HepG2 (cell line): ENCODE data around the gene APEX1. TPM values are rescaled to one million over a fixed set of nuclear protein-coding genes. Genes with fewer than 3 reads are reported as not detected.

Experiments used
- FOXK2 ChIP-seq: fragments of 450-650 bp; IDR thresholded peaks from 2 replicates; pipeline ENCODE4 v1.6.1; 2016
- GATA4 ChIP-seq: sonication (generic); IDR thresholded peaks from 2 replicates; pipeline ENCODE4 v1.6.1; 2016; ENCODE audit warnings: antibody characterized with exemption, low read depth, borderline replicate concordance
- HIVEP1 ChIP-seq: sonication (generic); formaldehyde crosslinking; IDR thresholded peaks from 2 replicates; pipeline ENCODE4 v1.4.0; 2020; ENCODE audit warnings: mild to moderate bottlenecking, missing genetic modification reagents
- MED13 ChIP-seq: sonication (generic); formaldehyde crosslinking; IDR thresholded peaks from 2 replicates; pipeline ENCODE4 v1.5.0; 2020; ENCODE audit warnings: missing genetic modification reagents
- NKX3-1 ChIP-seq: sonication (generic); formaldehyde crosslinking; IDR thresholded peaks from 2 replicates; pipeline ENCODE4 v1.5.0; 2020; ENCODE audit warnings: missing genetic modification reagents
- PITX1 ChIP-seq: sonication (generic); formaldehyde crosslinking; IDR thresholded peaks from 2 replicates; pipeline ENCODE4 v1.5.1; 2020; ENCODE audit warnings: mild to moderate bottlenecking, missing genetic modification reagents
- SMAD1 ChIP-seq: sonication (generic); formaldehyde crosslinking; IDR thresholded peaks from 2 replicates; pipeline ENCODE4 v1.4.0; 2020; ENCODE audit warnings: missing genetic modification reagents, low read depth, mild to moderate bottlenecking, borderline replicate concordance
- TCF12 ChIP-seq, 2 experiments: fragments of 450-650 bp in 1 of 2; sonication (generic) in 1 of 2; formaldehyde crosslinking in 1 of 2; IDR thresholded peaks; 2 replicates each; pipeline versions ENCODE4 v1.6.1 to v1.8.0; 2017 to 2022; ENCODE audit warnings: antibody characterized with exemption in 1 of 2, mild to moderate bottlenecking in 1 of 2, missing genetic modification reagents in 1 of 2, moderate library complexity in 1 of 2
- TGIF2 ChIP-seq: IDR thresholded peaks from 2 replicates; pipeline ENCODE4 v1.6.1; 2016; ENCODE audit warnings: control low read depth, missing compliant biosample characterization
- ZNF329 ChIP-seq: sonication (generic); formaldehyde crosslinking; IDR thresholded peaks from 2 replicates; pipeline ENCODE4 v1.9.0; 2021; ENCODE audit warnings: low read depth, mild to moderate bottlenecking, missing genetic modification reagents
- ZNF331 ChIP-seq: sonication (generic); formaldehyde crosslinking; IDR thresholded peaks from 2 replicates; pipeline ENCODE4 v1.4.0; 2020; ENCODE audit warnings: missing genetic modification reagents
- ZNF674 ChIP-seq: sonication (generic); formaldehyde crosslinking; IDR thresholded peaks from 2 replicates; pipeline ENCODE4 v1.5.0; 2020; ENCODE audit warnings: low read depth, mild to moderate bottlenecking, missing genetic modification reagents
- ZNF703 ChIP-seq: sonication (generic); formaldehyde crosslinking; IDR thresholded peaks from 2 replicates; pipeline ENCODE4 v1.5.1; 2020; ENCODE audit warnings: missing genetic modification reagents, mild to moderate bottlenecking, moderate library complexity, borderline replicate concordance
- ZNF775 ChIP-seq: sonication (generic); formaldehyde crosslinking; IDR thresholded peaks from 2 replicates; pipeline ENCODE4 v1.4.0; 2020; ENCODE audit warnings: missing genetic modification reagents, mild to moderate bottlenecking, moderate library complexity, borderline replicate concordance
- polyA plus RNA-seq, 8 experiments: library from polyadenylated mRNA; depleted of rRNA in 3 of 8; stranded (reverse) in 7 of 8; unstranded in 1 of 8; fragments of >200 nt; fragmentation: Illumina TruSeq in 4 of 8; extraction: Trizol in 4 of 8; gene quantifications; 2 replicates each; pipeline versions ENCODE4 v1.2.1 to v1.2.3, GENCODE V29; 2011 to 2016; ENCODE audit warnings: low read depth in 4 of 8, missing spikeins in 1 of 8, mixed read lengths in 1 of 8; ENCODE audit not compliant: insufficient read depth in 1 of 8
- total RNA-seq, 5 experiments: library from RNA; depleted of rRNA; stranded (reverse); fragments of >200 nt; fragmentation: Illumina TruSeq; extraction: Trizol; gene quantifications; 2 replicates each; pipeline ENCODE4 v1.2.3, GENCODE V29; 2016; ENCODE audit warnings: low read depth in 1 of 5
- TF ChIP-seq, protein P1 (sequence below), 2 experiments: IDR thresholded peaks; 2 replicates each; pipeline ENCODE4 v1.6.1; 2011 to 2012; ENCODE audit warnings: low read length in 2 of 2, borderline replicate concordance in 1 of 2, low read depth in 1 of 2, mild to moderate bottlenecking in 1 of 2, moderate library complexity in 1 of 2
- TF ChIP-seq, protein P2 (sequence below): sonication (generic); formaldehyde crosslinking; IDR thresholded peaks from 2 replicates; pipeline ENCODE4 v1.9.0; 2022; ENCODE audit warnings: low read depth, missing genetic modification reagents
- TF ChIP-seq, protein P3 (sequence below): sonication (generic); formaldehyde crosslinking; IDR thresholded peaks from 2 replicates; pipeline ENCODE4 v1.8.0; 2022; ENCODE audit warnings: missing genetic modification reagents, mild to moderate bottlenecking, inconsistent platforms, borderline replicate concordance
- TF ChIP-seq, protein P4 (sequence below): sonication (generic); formaldehyde crosslinking; IDR thresholded peaks from 2 replicates; pipeline ENCODE4 v1.5.0; 2020; ENCODE audit warnings: mild to moderate bottlenecking, missing genetic modification reagents, moderate library complexity

The APEX1 gene
- total and polyA plus RNA-seq, 2 of the 13 experiments (the other 11 are each of a cell fraction or from before 2014, with no cell fraction given), result 171 to 405 TPM

- TF ChIP-seq, protein P1, sequence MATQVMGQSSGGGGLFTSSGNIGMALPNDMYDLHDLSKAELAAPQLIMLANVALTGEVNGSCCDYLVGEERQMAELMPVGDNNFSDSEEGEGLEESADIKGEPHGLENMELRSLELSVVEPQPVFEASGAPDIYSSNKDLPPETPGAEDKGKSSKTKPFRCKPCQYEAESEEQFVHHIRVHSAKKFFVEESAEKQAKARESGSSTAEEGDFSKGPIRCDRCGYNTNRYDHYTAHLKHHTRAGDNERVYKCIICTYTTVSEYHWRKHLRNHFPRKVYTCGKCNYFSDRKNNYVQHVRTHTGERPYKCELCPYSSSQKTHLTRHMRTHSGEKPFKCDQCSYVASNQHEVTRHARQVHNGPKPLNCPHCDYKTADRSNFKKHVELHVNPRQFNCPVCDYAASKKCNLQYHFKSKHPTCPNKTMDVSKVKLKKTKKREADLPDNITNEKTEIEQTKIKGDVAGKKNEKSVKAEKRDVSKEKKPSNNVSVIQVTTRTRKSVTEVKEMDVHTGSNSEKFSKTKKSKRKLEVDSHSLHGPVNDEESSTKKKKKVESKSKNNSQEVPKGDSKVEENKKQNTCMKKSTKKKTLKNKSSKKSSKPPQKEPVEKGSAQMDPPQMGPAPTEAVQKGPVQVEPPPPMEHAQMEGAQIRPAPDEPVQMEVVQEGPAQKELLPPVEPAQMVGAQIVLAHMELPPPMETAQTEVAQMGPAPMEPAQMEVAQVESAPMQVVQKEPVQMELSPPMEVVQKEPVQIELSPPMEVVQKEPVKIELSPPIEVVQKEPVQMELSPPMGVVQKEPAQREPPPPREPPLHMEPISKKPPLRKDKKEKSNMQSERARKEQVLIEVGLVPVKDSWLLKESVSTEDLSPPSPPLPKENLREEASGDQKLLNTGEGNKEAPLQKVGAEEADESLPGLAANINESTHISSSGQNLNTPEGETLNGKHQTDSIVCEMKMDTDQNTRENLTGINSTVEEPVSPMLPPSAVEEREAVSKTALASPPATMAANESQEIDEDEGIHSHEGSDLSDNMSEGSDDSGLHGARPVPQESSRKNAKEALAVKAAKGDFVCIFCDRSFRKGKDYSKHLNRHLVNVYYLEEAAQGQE (IDR thresholded peaks at IDR 0.05; ENCODE audit: borderline replicate concordance in 1 of 2, low read depth in 1 of 2, low read length in 2 of 2), result no peak
- peak; percentile 92; the same call in 1 of the 2 replicates for TF ChIP-seq SMAD1 (CRISPR knock-in tag)
- peak; percentile 87 for TF ChIP-seq ZNF674 (CRISPR knock-in tag)
- peak; percentile 12; the same call in 1 of the 2 replicates for TF ChIP-seq MED13
- no peak for TF ChIP-seq TCF12 (IDR thresholded peaks at IDR 0.05)
- 0 out of 2 replicates have a peak, but pooled peaks have one; percentile 63 for TF ChIP-seq TCF12 (CRISPR knock-in tag; IDR thresholded peaks at IDR 0.05)
- peak; percentile 80 for TF ChIP-seq TGIF2
- peak; percentile 56; the same call in 1 of the 2 replicates for TF ChIP-seq GATA4
- TF ChIP-seq, protein P2, sequence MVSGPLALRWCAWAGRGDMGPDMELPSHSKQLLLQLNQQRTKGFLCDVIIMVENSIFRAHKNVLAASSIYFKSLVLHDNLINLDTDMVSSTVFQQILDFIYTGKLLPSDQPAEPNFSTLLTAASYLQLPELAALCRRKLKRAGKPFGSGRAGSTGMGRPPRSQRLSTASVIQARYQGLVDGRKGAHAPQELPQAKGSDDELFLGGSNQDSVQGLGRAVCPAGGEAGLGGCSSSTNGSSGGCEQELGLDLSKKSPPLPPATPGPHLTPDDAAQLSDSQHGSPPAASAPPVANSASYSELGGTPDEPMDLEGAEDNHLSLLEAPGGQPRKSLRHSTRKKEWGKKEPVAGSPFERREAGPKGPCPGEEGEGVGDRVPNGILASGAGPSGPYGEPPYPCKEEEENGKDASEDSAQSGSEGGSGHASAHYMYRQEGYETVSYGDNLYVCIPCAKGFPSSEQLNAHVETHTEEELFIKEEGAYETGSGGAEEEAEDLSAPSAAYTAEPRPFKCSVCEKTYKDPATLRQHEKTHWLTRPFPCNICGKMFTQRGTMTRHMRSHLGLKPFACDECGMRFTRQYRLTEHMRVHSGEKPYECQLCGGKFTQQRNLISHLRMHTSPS, result no peak
- TF ChIP-seq, protein P3, sequence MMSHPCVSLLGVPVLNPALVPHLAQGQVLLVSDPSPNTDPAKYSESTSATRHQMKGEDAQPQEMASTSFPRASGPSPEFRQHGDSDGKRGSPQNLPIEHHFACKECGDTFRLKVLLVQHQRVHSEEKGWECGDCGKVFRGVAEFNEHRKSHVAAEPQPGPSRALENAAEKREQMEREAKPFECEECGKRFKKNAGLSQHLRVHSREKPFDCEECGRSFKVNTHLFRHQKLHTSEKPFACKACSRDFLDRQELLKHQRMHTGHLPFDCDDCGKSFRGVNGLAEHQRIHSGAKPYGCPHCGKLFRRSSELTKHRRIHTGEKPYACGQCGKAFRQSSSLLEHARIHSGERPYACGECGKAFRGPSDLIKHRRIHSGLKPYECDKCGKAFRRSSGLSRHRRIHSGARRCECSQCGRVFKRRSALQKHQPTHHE, result peak; percentile 89
- peak; percentile 31; the same call in 1 of the 2 replicates for TF ChIP-seq PITX1 (CRISPR knock-in tag)
- TF ChIP-seq NKX3-1 (CRISPR knock-in tag), result peak; percentile 55; the same call in 1 of the 2 replicates
- peak; percentile 95 for TF ChIP-seq ZNF331
- TF ChIP-seq ZNF703 (CRISPR knock-in tag), result 0 out of 2 replicates have a peak, but pooled peaks have one; percentile 48
- peak; percentile 78 for TF ChIP-seq HIVEP1
- TF ChIP-seq ZNF329 (CRISPR knock-in tag), result peak; percentile 89; the same call in 1 of the 2 replicates
- TF ChIP-seq ZNF775, result no peak
- TF ChIP-seq, protein P4, sequence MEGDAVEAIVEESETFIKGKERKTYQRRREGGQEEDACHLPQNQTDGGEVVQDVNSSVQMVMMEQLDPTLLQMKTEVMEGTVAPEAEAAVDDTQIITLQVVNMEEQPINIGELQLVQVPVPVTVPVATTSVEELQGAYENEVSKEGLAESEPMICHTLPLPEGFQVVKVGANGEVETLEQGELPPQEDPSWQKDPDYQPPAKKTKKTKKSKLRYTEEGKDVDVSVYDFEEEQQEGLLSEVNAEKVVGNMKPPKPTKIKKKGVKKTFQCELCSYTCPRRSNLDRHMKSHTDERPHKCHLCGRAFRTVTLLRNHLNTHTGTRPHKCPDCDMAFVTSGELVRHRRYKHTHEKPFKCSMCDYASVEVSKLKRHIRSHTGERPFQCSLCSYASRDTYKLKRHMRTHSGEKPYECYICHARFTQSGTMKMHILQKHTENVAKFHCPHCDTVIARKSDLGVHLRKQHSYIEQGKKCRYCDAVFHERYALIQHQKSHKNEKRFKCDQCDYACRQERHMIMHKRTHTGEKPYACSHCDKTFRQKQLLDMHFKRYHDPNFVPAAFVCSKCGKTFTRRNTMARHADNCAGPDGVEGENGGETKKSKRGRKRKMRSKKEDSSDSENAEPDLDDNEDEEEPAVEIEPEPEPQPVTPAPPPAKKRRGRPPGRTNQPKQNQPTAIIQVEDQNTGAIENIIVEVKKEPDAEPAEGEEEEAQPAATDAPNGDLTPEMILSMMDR, result no peak; the same call in 1 of the 2 replicates
- peak; percentile 96 for TF ChIP-seq FOXK2
Observed at GRCh38 chr14:20461225-20462141, 6.5 kb downstream of the APEX1 start, which contains the start of gene PIP4P1 (continued).
